GM19025 (cell line): ENCODE results near the gene GDPD5.

Experiments
- ATAC-seq: cut with Tn5 transposase; IDR thresholded peaks from one replicate; pipeline ENCODE4 v1.9.1; 2021; ENCODE audit warnings: mild to moderate bottlenecking, low read depth, moderate library complexity; ENCODE audit not compliant: unreplicated experiment

The GDPD5 gene, protein sequence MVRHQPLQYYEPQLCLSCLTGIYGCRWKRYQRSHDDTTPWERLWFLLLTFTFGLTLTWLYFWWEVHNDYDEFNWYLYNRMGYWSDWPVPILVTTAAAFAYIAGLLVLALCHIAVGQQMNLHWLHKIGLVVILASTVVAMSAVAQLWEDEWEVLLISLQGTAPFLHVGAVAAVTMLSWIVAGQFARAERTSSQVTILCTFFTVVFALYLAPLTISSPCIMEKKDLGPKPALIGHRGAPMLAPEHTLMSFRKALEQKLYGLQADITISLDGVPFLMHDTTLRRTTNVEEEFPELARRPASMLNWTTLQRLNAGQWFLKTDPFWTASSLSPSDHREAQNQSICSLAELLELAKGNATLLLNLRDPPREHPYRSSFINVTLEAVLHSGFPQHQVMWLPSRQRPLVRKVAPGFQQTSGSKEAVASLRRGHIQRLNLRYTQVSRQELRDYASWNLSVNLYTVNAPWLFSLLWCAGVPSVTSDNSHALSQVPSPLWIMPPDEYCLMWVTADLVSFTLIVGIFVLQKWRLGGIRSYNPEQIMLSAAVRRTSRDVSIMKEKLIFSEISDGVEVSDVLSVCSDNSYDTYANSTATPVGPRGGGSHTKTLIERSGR

GRCh38 chr11:75525433-75526191 lies at the start of gene GDPD5:
GDPD5 (minus strand) TSS chr11:75525941; CDS start chr11:75477735, 48,206 bp downstream.
- ATAC-seq: peak; percentile 80

DNA sequence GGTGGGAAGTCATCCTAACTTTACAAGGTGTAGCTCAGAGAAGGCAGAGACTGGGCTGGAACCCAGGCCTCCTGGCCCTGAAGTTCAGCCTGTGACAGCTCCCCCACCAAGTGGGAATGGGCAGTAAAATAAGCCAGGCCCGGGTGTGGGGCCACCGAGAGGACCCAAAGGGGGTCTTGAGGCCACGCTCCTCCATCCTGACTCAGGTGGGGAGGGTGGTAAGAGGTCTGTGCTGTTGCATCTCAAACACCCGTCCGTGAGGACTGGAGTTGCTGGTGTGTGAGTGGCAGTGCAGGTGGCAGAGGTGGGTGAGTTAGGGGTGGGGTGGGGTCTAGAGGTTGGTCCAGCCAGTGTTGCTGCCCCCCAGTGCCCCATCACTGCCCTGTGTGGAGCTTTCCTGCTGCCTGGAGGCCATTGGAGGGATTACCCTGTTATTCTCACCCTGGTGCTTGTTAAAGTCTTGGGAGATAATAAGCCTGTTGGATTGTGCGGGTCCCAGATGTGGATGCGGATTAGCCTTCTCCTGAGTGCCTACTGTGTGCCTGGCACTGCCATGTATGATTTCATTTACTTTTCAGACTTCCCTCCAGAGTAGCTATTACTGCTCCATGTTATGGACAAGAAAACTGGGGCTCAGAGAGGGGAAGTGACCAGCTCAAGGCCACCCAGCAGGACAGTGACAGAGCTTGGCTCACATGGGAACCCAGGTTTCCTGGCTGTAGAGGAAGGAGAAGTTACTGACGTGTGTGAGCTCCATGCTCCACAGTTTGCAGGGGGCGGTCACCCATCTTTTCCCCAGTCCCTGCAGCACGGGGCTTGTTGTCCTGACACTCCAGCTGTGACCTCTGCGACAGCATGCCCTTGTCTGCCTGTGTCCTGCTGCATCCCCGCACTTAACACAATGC lies 49.2 kb upstream of the GDPD5 start:
- no peak for ATAC-seq

DNA sequence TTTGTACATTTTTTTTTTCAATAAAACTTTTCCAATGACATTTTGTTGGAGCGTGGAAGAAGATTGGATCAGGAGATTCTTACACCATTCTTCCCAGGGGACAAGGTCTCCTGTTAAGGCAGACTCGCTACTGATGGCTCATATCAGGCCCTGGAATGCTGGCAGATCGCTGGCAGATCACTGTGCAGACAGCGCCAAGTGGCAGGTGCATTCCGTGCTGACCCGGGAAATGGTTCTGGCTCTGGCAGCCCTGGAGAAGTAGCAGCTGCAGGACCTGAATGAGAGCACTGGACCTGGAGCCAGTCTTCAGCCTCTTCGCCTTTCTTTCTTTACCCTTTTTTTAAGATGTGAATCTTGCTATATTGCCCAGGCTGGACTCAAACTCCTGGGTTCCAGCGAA lies 47.0 kb upstream of the GDPD5 start:
- ATAC-seq: no peak

DNA sequence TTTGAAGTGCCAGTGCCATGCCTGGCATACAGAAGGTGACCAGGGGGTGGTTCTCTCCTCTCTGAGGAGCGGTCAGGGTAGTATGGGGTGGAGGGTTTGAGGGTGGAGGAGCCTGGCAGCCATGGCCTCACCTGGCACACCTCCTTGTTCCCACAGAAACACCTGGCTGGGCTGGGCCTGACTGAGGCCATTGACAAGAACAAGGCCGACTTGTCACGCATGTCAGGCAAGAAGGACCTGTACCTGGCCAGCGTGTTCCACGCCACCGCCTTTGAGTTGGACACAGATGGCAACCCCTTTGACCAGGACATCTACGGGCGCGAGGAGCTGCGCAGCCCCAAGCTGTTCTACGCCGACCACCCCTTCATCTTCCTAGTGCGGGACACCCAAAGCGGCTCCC lies 45.9 kb upstream of the GDPD5 start:
- no peak for ATAC-seq

- no peak for ATAC-seq
Observed at GRCh38 chr11:75570559-75571139, 44.9 kb upstream of the GDPD5 start.

GRCh38 chr11:75568616-75569219 lies 43.0 kb upstream of the GDPD5 start:
- no peak for ATAC-seq

- ATAC-seq: no peak
Observed at GRCh38 chr11:75567971-75568370, 42.2 kb upstream of the GDPD5 start.

GRCh38 chr11:75566763-75567279 lies 41.1 kb upstream of the GDPD5 start:
- ATAC-seq: no peak

GRCh38 chr11:75565916-75566762 lies 40.4 kb upstream of the GDPD5 start:
- no peak for ATAC-seq

DNA sequence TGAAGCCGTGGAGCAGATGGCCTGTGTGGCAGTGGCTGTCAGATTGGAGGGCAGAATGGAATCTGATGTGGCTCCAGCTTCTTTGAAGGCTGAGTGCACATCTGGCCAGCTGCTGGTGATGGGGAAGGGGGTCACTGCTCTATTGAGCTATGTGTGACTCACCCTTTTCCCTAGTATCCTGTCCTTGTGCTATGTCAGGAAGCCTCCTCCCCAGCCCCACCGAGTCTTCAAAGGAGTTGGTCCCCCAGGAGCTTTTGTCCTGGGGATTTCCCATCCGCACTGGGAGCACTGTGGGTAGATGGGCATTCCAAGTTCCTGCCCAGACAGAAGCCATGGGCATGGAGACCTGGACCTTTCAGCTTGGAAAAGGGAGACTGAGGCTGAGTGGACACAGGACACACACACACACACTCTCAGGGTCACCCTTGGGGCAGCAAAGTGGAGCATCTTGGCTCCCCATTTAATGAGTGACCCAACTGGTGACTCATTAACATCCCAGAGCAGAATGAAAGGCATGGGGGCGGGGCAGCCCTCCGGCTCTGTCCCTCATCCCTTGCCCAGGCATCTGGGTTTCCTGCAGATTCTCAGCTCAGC lies 39.6 kb upstream of the GDPD5 start:
- ATAC-seq: no peak

GRCh38 chr11:75563978-75564552 lies 38.3 kb upstream of the GDPD5 start:
- no peak for ATAC-seq

- no peak for ATAC-seq
Observed at GRCh38 chr11:75563501-75563977, 37.8 kb upstream of the GDPD5 start.

GRCh38 chr11:75562836-75563484 lies 37.2 kb upstream of the GDPD5 start:
- ATAC-seq: no peak

DNA sequence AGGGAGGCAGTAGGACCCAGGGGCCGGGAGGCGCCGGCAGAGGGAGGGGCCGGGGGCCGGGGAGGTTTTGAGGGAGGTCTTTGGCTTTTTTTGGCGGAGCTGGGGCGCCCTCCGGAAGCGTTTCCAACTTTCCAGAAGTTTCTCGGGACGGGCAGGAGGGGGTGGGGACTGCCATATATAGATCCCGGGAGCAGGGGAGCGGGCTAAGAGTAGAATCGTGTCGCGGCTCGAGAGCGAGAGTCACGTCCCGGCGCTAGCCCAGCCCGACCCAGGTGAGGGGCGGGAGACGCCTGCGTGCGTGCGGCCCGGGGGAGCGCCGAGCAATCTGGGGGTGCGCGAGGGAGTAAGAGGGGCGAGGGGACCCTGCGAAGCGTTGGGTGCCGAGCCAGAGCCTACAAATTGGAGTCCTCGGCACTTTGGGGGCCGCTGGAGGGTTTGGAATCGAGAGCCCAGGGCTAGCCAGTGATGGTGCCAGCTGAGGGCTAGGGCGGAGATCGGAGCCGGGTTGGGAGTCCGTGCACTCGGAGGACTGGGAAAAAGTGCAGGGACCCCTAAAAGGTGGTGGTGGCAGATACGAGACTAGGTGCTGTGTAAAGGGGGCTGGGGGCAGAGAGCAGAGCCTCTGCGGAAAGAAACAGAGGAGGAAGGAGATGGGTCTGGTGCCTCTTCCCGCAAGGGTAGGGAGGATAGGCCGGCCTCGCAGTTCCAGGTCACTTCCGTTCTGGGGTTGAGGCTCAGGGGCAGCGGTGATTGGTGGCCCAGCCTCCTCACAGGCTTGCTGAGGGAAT lies 36.5 kb upstream of the GDPD5 start, which contains the start of gene SERPINH1:
SERPINH1 (plus strand) TSS at position 206 of the 788 bp plus-strand sequence. CDS start 4,097 bp downstream, outside the sequence.
- peak; percentile 62 for ATAC-seq

GRCh38 chr11:75561426-75562047 lies 35.8 kb upstream of the GDPD5 start:
- ATAC-seq: no peak

- ATAC-seq: no peak
Observed at GRCh38 chr11:75560644-75561043, 34.9 kb upstream of the GDPD5 start.
